ENCODE measurements around the gene TET1. TPM values are rescaled to one million over a fixed set of nuclear protein-coding genes. Genes with fewer than 3 reads are reported as not detected.

TET1 gene
- total RNA-seq, 1 experiment from 2014 or later: 53.4 TPM

DNA sequence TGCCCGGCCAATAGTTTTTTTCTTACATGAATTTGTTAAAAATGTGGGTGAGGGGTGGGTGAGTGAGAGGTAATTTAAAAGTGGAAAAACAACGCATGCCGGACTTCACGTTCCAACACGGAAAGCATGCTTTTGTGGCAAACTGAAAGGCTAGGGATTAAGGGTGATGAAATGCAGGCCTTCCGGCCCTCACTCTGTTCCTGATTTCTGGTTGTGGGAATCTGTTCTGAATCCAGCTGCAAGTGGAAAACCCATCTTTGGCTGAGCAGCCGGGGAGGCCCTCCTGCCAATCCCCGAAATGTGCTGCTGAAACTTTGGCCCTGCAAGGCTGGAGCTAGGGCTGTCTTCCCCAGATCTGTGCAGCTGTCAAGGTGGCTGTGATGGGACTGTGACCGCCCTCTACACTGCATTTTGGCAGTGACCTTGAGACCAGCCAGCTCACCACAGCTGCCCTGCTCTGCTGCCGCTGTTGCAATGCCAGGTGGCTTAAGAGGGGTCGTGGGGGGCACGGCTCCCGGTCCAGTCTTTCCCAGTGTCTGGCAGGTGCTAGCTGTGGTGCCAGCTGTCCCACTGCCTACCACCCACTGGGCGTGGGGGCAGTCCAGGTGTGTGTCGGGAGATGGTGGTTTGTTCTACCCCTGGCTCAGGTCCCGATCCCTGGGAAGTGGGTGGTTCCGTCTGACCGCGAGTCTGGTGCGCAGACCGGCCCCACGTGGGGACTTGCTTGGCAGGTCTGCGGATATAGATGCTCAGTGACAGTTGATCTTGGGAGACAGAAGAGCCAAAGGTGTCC lies 39.0 kb downstream of the TET1 start:
- Histone ChIP-seq H3K27me3 (ENCODE audit: insufficient read depth, low read length) (no peaks in the 10 kb centered on the region), H3K14ac (ENCODE audit: insufficient read depth, low read length) (peak overlapping the region; percentile 53; the same call in 1 of the 2 replicates), H3K79me1 (ENCODE audit: insufficient read depth, low read depth, low read length, poor library complexity, severe bottlenecking) (no peaks in the 10 kb centered on the region), H4K91ac (ENCODE audit: insufficient read length, low read depth, low read length) (no peak overlapping the region), H3T11ph (ENCODE audit: low read length) (no peak overlapping the region), H4K20me1 (ENCODE audit: control insufficient read depth, insufficient read depth, insufficient read length) (no peaks in the 10 kb centered on the region), H3K9ac (ENCODE audit: extremely low read depth, insufficient read length, low read length) (no peak overlapping the region), H2BK15ac (ENCODE audit: low read depth, low read length) (no peak overlapping the region), H3K79me2 (ENCODE audit: insufficient read depth, low read length) (peaks cover 2% of the 10 kb centered on the region; the same call in 1 of the 2 replicates), H3K27ac (ENCODE audit: insufficient read length, low read depth, low read length) (no peak overlapping the region), H3K9me3 (ENCODE audit: control insufficient read depth, low read depth, low read length) (no peaks in the 10 kb centered on the region), H3K23me2 (ENCODE audit: insufficient read length, low read depth, low read length, poor library complexity, severe bottlenecking) (peaks cover 8% of the 10 kb centered on the region), H2AFZ (ENCODE audit: low read length) (no peak overlapping the region), H3K18ac (ENCODE audit: insufficient read length, low read depth, low read length) (no peak overlapping the region), H2BK12ac (ENCODE audit: insufficient read length, low read depth, low read length) (no peak overlapping the region), H2BK120ac (ENCODE audit: low read depth, low read length, poor library complexity, severe bottlenecking) (no peak overlapping the region), H2AK5ac (ENCODE audit: insufficient read length, low read length) (no peak overlapping the region), H3K4me1 (ENCODE audit: insufficient read depth, low read length) (peaks cover 2% of the 10 kb centered on the region; the same call in 1 of the 2 replicates), H4K8ac (replicated peaks; ENCODE audit: insufficient read length, low read depth, low read length) (no peak overlapping the region), H2BK5ac (ENCODE audit: insufficient read length, low read length) (no peak overlapping the region), H4K5ac (ENCODE audit: insufficient read length, low read depth, low read length) (no peak overlapping the region), H3K4me2 (ENCODE audit: insufficient read depth, insufficient read length, low read length) (peak overlapping the region; percentile 78), H2BK20ac (ENCODE audit: low read depth, low read length, poor library complexity, severe bottlenecking) (no peak overlapping the region), H3K23ac (ENCODE audit: insufficient read length, low read depth, low read length) (no peak overlapping the region), H3K4ac (ENCODE audit: low read depth, low read length) (no peak overlapping the region), H3K56ac (ENCODE audit: insufficient read length, low read depth, low read length) (no peak overlapping the region)
- Mint-ChIP-seq H3K27ac (peak overlapping the region; percentile 97 to 98 (median 97)), H3K4me1 (peaks cover 55 to 74% of the 10 kb centered on the region in 2 experiments), H3K27me3 (ENCODE audit: low read depth) (no peaks in the 10 kb centered on the region), H3K36me3 (ENCODE audit: insufficient read depth in 1 of 3, low read depth in 3 of 3) (peaks cover 6 to 34% (median 17%) of the 10 kb centered on the region in 3 experiments; a peak in 6 of 7 replicates), H3K9me3 (no peaks in the 10 kb centered on the region), H3K4me3 (peak overlapping the region; percentile 67 to 78)
- WGBS (ENCODE audit: extremely low coverage, insufficient read length, low lambda C conversion rate): no CpG with 5 or more reads among the region's 23 CpGs
- TF ChIP-seq, protein P1, sequence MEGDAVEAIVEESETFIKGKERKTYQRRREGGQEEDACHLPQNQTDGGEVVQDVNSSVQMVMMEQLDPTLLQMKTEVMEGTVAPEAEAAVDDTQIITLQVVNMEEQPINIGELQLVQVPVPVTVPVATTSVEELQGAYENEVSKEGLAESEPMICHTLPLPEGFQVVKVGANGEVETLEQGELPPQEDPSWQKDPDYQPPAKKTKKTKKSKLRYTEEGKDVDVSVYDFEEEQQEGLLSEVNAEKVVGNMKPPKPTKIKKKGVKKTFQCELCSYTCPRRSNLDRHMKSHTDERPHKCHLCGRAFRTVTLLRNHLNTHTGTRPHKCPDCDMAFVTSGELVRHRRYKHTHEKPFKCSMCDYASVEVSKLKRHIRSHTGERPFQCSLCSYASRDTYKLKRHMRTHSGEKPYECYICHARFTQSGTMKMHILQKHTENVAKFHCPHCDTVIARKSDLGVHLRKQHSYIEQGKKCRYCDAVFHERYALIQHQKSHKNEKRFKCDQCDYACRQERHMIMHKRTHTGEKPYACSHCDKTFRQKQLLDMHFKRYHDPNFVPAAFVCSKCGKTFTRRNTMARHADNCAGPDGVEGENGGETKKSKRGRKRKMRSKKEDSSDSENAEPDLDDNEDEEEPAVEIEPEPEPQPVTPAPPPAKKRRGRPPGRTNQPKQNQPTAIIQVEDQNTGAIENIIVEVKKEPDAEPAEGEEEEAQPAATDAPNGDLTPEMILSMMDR (conservative IDR thresholded peaks at IDR 0.05): no peak
- DNase-seq: peak; percentile 56
